Measurements from ENCODE around the gene TFIP11. TPM values are rescaled to one million over a fixed set of nuclear protein-coding genes. Genes with fewer than 3 reads are reported as not detected.

Gene TFIP11
- total RNA-seq, 4 donors from 2014 or later, result 21.6 to 27.1 (median 25.8) TPM

GRCh38 chr22:26445577-26446275 is 66.5 kb downstream of the TFIP11 start:
- DNase-seq, result no peak
- H3K9me3 ChIP-seq, result no peaks in the 10 kb centered on the region
- TF ChIP-seq POLR2A (IDR thresholded peaks at IDR 0.05), result no peak
- TF ChIP-seq, protein P1, sequence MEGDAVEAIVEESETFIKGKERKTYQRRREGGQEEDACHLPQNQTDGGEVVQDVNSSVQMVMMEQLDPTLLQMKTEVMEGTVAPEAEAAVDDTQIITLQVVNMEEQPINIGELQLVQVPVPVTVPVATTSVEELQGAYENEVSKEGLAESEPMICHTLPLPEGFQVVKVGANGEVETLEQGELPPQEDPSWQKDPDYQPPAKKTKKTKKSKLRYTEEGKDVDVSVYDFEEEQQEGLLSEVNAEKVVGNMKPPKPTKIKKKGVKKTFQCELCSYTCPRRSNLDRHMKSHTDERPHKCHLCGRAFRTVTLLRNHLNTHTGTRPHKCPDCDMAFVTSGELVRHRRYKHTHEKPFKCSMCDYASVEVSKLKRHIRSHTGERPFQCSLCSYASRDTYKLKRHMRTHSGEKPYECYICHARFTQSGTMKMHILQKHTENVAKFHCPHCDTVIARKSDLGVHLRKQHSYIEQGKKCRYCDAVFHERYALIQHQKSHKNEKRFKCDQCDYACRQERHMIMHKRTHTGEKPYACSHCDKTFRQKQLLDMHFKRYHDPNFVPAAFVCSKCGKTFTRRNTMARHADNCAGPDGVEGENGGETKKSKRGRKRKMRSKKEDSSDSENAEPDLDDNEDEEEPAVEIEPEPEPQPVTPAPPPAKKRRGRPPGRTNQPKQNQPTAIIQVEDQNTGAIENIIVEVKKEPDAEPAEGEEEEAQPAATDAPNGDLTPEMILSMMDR (IDR thresholded peaks at IDR 0.05), result no peak
- H3K36me3 ChIP-seq, result peaks cover 0 to 13% (median 0%) of the 10 kb centered on the region in 3 donors
- no peak overlapping the region for H3K4me3 ChIP-seq
- H3K4me1 ChIP-seq, result peaks cover 0 to 6% (median 0%) of the 10 kb centered on the region in 3 donors
- H3K27ac ChIP-seq, result no peak overlapping the region
- intact Hi-C loops (cut with DNase I), result no loop called here
- WGBS, 2 donors, result 59 to 80% methylated on average over 13 of the region's 15 CpGs
- H3K27me3 ChIP-seq, result no peaks in the 10 kb centered on the region

- no peak overlapping the region for H3K27ac ChIP-seq
- intact Hi-C loops (cut with DNase I), result no loop called here
- no peak overlapping the region for H3K4me3 ChIP-seq
- H3K4me1 ChIP-seq, result peaks cover 0 to 7% (median 0%) of the 10 kb centered on the region in 3 donors
- no peak for DNase-seq
- no peaks in the 10 kb centered on the region for H3K27me3 ChIP-seq
- no peak for TF ChIP-seq POLR2A (IDR thresholded peaks at IDR 0.05)
- TF ChIP-seq, protein P1 (IDR thresholded peaks at IDR 0.05), result no peak
- H3K9me3 ChIP-seq, result no peaks in the 10 kb centered on the region
- 86 to 93% methylated on average over 8 of the region's 8 CpGs for WGBS, 2 donors
- peaks cover 0 to 3% (median 0%) of the 10 kb centered on the region in 3 donors for H3K36me3 ChIP-seq
Measured at GRCh38 chr22:26444777-26445176, 67.5 kb downstream of the TFIP11 start.

- DNase-seq, result no peak
- H3K4me3 ChIP-seq, result no peak overlapping the region
- H3K27me3 ChIP-seq, result no peaks in the 10 kb centered on the region
- no peak for TF ChIP-seq POLR2A (IDR thresholded peaks at IDR 0.05)
- TF ChIP-seq, protein P1 (IDR thresholded peaks at IDR 0.05), result no peak
- peaks cover 0 to 14% (median 2%) of the 10 kb centered on the region in 3 donors for H3K4me1 ChIP-seq
- 87 to 91% methylated on average over 11 to 15 of the region's 16 CpGs for WGBS, 2 donors
- no peaks in the 10 kb centered on the region for H3K36me3 ChIP-seq
- H3K27ac ChIP-seq, result no peak overlapping the region
- H3K9me3 ChIP-seq, result no peaks in the 10 kb centered on the region
- intact Hi-C loops (cut with DNase I), result no loop called here
Measured at GRCh38 chr22:26443901-26444690, 68.2 kb downstream of the TFIP11 start.

GRCh38 chr22:26442086-26442756 is 70.1 kb downstream of the TFIP11 start:
- DNase-seq, result no peak
- 81 to 91% methylated on average over 4 of the region's 4 CpGs for WGBS, 2 donors
- Histone ChIP-seq H3K36me3 (no peaks in the 10 kb centered on the region), H3K27me3 (no peaks in the 10 kb centered on the region), H3K4me1 (peaks cover 0 to 23% (median 4%) of the 10 kb centered on the region in 3 donors), H3K4me3 (no peak overlapping the region), H3K27ac (no peak overlapping the region), H3K9me3 (no peaks in the 10 kb centered on the region)
- intact Hi-C loops (cut with DNase I), result no loop called here
- TF ChIP-seq, protein P1 (IDR thresholded peaks at IDR 0.05), result no peak

Small RNAs within 50 kb of the gene (small RNA-seq; reads per million reads assigned to genes)
- gene MIR548J, result 0 to 0.09 (median 0.04) reads per million in 4 donors

Other genes starting within 250 kb of the TFIP11 start
- 1 to 10 TPM; 1.3 to 2.1 (median 2.0) TPM for gene ASPHD2, start 83.2 kb downstream of the TFIP11 start, total RNA-seq
- 10 to 100 TPM; 21.9 to 28.5 (median 24.5) TPM for gene HPS4, start 28.7 kb downstream of the TFIP11 start, total RNA-seq
- gene SRRD, start 28.6 kb downstream of the TFIP11 start, total RNA-seq, result 10 to 100 TPM; 11.4 to 27.3 (median 13.6) TPM
- 10 to 100 TPM; 27.2 to 40.6 (median 32.5) TPM for gene TPST2, start 77.7 kb upstream of the TFIP11 start, total RNA-seq
- under 1 TPM in 1 of 4 donors, not detected in 3; 0.95 TPM for gene CRYBB1, start 105.6 kb upstream of the TFIP11 start, total RNA-seq
- not detected for gene CRYBA4, start 109.5 kb upstream of the TFIP11 start, total RNA-seq
- 1 to 10 TPM in 2 of 4 donors, under 1 TPM in 2; 0.50 to 2.4 (median 1.4) TPM for gene MIAT, start 145.1 kb upstream of the TFIP11 start, total RNA-seq